NCI-H1092 (cell line): ENCODE data around the gene RPL18A.
"Not testable (repeated sequence)": the region's sequence is repeated elsewhere in the genome, so short reads cannot be mapped to it uniquely, and the experiment has no call there.

ENCODE experiments used
- DNase-seq: peaks from one replicate; lab custom pipeline; 2025; lab: John Stamatoyannopoulos, UW

RPL18A gene

DNA sequence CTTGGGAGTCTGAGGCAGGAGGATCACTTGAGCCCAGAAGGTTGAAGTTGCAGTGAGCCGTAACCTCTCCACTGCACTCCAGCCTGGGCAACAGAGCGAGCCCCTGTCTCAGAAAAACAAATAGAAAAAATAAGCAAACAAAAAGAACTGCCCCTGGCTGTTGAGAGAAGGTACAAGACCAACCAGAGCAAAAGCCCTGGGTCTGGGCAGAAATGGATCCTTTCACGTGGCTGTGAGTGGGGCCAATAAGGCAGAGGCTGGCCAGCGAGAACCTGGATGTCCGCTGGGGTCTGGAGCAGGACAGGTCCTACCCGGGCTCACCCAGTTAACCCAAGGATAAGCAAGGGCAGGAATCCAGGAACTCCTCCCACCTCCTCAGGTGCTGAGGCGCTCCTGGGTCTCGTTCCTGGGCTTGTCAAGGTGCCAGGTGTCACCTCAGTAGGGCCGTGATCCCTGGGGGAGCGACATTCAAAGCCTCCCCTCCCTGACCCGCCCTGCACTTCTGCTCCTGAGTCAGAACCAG lies 7.3 kb downstream of the RPL18A start:
- no peak for DNase-seq

DNA sequence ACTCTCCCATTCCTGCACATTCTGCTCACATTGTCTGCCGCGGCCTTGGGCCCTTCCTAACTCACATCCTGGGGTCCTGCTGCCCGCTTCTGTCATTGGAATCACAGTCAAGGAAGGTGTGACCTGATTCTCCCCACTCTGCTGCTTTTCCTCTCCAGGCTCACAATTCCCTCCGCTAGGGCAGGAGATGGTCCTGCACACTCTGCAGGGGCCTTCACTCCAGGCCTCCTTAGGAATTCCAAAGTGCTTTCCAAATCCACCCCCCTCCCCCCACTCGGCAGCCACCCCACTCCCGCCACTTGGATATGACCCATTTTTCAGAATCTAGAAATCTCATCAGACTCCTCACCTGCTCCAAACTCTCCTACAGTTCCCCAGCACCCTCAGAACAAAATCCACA lies 9.0 kb downstream of the RPL18A start:
- DNase-seq = no peak

DNA sequence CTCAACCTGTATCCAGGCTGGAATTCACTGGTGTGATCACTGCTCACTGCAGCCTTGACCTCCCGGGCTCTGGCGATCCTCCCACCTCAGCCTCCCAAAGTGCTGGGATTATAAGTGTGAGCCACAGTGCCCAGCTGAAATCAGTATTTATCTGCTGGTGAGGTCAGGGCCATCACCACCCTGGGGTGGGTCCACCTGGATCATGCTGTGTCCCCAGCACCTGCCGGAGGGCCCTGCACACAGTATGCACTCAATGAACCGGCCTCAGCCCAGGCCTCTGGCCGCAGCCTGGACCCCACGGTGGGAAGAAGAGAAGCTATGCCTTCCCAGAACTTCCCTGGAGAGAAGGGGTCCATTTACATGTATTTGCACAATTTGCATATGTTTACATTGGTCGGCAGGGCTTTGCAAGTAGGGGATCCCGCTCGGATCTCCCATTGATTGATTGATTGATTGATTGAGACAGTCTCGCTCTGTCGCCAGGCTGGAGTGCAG lies 9.5 kb downstream of the RPL18A start:
- no peak for DNase-seq

DNA sequence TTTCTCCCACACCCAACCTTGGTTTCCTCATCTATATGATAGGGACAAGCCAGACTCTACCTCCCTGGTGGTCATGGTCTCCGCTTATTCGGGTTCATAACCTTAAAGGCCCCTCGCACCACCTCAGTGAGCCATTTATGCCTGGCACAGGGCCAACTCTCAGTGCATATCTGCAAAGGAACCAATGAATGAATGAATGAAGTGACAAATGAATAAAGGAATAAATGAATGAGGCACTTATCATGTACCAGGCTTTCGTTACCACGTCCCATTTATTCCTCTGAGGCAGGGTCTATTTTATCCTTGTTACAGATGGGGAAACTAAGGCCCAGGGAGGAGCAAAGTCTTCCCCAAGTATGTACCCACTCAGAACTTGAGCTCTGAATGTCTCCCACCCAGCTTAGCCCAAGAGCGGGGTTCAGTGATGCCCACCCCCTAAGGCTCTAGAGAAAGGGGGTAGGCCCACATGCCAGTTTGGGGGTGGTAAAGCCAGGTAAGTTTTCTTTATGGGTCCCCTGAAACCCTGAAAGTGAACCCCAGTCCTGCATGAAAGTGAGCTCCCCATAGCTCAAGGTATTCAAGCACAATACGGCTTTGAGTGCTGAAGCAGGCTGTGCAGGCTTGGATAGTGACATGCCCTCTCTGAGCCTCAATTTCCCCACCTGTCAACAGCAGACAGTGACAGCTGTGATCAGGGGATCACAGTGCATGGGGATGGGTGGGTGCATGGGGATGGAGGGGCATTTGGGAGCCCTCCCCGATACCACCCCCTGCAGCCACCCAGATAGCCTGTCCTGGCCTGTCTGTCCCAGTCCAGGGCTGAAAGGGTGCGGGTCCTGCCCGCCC lies 11.5 kb downstream of the RPL18A start:
- DNase-seq = no peak

DNA sequence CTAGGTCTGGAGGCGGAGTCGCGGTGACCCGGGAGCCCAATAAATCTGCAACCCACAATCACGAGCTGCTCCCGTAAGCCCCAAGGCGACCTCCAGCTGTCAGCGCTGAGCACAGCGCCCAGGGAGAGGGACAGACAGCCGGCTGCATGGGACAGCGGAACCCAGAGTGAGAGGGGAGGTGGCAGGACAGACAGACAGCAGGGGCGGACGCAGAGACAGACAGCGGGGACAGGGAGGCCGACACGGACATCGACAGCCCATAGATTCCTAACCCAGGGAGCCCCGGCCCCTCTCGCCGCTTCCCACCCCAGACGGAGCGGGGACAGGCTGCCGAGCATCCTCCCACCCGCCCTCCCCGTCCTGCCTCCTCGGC lies 12.2 kb downstream of the RPL18A start, which contains the start of gene SLC5A5:
Gene SLC5A5, plus strand, starts transcription at position 68 of the 373 bp plus-strand sequence. CDS start 375 bp downstream, outside the sequence.
- no peak for DNase-seq

DNA sequence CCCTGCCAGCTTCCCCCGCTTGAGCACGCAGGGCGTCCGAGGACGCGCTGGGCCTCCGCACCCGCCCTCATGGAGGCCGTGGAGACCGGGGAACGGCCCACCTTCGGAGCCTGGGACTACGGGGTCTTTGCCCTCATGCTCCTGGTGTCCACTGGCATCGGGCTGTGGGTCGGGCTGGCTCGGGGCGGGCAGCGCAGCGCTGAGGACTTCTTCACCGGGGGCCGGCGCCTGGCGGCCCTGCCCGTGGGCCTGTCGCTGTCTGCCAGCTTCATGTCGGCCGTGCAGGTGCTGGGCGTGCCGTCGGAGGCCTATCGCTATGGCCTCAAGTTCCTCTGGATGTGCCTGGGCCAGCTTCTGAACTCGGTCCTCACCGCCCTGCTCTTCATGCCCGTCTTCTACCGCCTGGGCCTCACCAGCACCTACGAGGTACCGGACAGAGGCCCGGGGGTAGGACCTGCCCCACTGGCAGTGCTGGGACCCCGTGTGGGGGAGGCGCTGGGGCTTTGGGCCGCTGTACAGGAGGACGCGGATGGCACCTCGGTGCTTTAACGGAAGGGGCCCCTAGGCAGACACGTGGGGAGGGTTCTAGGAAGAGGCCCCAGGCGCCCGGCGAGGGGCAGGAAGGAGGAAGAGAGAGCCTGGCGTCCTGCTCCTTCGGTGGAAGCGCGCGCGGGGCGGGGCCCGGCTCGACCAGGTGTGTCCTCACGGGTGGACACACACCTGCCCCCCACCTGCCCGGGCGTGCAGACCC lies 12.7 kb downstream of the RPL18A start:
- no peak for DNase-seq

DNA sequence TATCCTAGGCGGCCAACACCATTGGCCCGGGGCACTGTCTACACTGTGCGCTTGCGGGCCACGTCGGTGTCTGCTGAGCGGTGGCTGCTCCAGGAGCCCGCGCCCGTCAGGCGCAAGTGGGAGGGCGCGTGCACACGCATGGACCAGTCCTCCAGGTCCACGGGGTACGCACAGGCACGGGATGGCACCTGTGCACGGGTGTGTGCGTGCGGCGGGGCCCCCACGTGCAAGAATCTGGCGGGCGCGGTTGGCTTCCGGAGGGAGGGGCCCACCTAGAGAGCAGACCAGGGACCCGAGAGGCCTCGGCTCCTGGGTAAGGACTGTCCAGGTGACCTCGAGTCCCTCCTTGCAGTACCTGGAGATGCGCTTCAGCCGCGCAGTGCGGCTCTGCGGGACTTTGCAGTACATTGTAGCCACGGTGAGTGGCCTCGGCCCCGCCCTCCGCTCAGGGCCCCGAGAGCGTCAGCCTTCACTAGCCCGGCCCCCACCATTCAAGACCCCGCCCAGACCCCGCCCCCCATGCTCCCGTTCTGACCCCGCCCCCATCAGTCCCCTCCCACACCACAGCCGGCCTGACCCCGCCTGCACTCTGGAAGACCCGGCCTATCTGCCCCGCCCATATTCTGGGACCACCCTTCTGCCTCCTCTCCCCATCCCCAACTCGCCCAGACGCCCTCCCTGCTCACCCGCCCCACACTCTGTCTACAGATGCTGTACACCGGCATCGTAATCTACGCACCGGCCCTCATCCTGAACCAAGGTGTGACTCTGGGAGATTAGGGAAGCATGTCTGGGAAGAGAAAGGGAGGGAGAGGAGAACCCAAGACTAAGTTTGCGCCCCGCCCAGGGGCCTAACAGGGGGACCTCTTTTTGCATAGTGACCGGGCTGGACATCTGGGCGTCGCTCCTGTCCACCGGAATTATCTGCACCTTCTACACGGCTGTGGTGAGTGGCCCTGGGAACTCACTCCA lies 14.4 kb downstream of the RPL18A start:
- DNase-seq = no peak

DNA sequence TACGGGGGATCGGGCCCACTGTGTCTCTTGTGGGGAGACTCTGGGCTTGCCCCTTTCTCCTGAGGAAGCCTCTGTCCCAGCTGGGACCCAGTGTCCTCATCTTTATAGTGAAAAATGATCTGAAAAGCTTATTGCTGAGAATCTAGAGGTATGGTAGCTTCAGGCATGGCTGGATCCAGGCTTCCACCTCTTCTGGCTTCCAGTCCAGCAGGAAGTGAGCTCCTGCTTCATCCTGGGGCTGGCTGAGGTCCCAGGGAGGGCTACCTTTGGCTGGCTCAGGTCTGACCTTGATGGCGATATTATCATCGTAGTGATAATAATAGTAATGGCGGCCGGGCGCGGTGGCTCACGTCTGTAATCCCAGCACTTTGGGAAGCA lies 15.0 kb downstream of the RPL18A start:
- no peak for DNase-seq

DNA sequence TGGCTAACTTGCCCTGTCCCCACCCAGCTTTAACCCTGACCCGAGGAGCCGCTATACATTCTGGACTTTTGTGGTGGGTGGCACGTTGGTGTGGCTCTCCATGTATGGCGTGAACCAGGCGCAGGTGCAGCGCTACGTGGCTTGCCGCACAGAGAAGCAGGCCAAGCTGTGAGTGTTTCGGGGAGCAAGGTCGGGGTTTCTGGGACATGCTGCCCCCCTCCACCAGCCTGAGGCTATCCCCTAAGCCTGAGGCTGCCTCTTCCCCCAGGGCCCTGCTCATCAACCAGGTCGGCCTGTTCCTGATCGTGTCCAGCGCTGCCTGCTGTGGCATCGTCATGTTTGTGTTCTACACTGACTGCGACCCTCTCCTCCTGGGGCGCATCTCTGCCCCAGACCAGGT lies 18.0 kb downstream of the RPL18A start:
- no peak for DNase-seq

DNA sequence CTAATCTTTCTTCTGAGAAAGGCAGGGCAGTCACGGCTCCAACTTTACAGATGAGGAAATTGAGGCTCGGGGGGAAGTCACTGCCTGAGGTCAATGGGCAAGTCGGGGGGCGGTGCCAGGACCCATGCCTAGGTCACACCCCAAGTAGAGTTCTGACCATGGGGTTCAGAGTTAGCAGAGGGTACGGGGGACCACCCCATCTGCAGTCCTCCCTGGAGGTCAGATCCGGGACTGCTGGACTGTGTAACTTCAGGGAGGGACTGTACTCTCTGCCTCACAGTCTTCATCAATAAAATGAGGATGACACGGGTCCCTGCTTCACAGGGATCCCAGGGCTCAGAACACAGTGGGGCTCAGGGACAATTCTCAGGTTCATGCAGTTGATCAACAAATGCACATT lies 19.8 kb downstream of the RPL18A start:
- DNase-seq = no peak

DNA sequence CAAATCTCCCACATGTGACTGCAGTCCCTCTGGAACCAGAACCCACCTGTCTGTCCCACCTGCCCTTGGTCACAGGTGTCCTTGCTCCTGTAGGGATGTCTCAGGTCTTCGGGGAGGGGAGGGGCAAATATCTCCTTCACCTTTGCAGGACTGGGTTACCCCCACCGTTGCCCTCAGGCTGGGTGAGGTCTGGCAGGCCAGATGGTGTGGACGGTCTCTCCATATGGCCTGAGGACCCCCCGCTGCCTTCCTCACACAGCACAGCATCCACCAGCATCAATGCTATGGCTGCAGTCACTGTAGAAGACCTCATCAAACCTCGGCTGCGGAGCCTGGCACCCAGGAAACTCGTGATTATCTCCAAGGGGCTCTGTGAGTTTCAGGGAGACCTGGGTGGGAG lies 22.0 kb downstream of the RPL18A start:
- DNase-seq = no peak

DNA sequence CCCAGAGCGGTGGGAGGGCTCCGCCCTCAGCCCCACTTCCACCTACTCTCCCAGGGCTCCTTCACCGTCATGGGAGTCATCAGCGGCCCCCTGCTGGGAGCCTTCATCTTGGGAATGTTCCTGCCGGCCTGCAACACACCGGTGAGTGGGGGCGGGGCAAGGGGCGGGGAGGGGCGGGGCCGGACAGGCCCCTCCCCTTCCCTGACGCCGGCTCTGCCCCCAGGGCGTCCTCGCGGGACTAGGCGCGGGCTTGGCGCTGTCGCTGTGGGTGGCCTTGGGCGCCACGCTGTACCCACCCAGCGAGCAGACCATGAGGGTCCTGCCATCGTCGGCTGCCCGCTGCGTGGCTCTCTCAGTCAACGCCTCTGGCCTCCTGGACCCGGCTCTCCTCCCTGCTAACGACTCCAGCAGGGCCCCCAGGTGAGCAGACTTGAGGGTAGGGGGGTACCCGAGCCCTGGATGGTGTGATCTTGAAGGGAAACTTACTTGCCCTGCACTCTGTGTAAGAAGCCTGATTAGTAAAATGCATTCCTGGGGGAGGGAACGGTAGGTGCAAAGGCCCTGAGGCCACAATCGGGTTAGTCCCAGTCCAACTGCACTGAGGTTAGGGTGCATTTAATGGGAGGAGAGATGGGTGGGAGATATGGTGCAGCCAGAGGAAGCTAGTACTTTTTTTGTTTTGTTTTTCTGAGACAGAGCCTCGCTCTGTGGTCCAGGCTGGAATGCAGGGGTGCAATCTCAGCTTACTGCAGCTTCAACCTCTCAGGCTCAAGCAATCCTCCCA lies 24.1 kb downstream of the RPL18A start:
- DNase-seq = no peak

DNA sequence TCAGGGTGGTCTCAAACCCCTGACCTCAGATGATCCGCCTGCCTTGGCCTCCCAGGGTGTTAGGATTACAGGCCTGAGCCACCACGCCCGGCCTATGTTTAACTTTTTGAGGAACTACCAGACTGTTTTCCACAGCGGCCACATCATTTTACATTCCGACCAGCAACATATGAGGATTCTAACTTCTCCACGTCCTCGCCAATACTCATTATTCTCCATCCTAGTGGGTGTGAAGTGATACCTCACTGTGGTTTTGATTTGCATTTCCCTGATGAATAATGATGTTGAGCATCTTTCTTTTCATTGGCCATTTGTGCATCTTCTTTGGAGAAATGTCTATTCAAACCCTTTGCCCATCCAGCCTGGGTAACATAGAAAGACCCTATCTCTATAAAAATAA lies 26.8 kb downstream of the RPL18A start:
- DNase-seq = no peak

DNA sequence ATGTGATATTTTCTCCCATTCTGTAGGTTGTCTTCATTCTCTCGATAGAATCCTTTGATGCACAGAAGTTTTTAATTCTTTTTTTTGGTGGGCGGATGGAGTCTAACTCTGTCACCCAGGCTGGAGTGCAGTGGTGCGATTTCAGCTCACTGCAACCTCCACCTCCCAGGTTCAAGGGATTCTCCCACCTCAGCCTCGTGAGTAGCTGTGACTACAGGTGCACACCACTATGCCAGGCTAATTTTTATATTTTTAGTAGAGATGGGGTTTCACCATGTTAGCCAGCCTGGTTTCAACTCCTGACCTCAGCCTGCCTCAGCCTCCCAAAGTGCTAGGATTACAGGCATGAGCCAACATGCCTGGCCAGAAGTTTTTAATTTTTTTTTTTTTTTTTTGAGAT lies 27.5 kb downstream of the RPL18A start:
- DNase-seq = not testable (repeated sequence)

DNA sequence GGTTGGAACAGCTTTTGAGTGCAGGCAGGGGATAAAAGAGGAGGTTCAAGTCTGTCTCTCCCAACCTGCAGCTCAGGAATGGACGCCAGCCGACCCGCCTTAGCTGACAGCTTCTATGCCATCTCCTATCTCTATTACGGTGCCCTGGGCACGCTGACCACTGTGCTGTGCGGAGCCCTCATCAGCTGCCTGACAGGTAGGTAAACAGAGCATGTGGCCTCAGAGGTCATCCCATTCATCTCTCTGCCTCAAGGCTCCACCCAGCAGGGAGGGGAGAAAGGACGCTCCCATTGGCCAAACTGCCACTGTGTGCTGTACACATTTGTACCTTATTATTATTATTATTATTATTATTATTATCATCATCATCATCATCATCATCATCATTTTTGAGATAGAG lies 28.6 kb downstream of the RPL18A start:
- no peak for DNase-seq

DNA sequence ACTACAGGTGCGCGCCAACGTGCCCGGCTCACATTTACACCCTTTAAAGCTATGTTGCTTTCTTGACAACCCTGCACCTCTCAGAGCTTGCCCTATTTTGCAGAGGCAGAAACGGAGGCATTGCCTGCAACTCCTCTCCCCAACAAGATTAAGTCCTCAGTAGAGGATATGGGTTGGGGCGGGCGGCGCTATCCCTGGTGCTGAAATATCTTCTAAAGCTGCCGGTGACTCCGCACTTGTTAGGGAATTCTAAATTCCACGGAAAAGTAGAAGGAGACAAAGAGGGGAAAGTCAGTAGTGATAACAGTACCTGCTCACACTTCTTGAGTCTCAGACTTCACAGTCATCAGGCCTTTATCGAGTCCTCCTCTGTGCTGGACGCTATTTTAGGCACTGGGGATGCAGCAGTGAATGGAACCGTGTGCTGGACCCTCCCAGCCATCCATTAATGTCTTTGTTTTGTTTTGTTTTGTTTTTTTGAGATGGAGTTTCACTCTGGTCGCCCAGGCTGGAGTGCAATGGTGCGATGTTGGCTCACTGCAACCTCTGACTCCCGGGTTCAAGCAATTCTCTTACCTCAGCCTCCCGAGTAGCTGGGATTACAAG lies 30.0 kb downstream of the RPL18A start:
- no peak for DNase-seq

DNA sequence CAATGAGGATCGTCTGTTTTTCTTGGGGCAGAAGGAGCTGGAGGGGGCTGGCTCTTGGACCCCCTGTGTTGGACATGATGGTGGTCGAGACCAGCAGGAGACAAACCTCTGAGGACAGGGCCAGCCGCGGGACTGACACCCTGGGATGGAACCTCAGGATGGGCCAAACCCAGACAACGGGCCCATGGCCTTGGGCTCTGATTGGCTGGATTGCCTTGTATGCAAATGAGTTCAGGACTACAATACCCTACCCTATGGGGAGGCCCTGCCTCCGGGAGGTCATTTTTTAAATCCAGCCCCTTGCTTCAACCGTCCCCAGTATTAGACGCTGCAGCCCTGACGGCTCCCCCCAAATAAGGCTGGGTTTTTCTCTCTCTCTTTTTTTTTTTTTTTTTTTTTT lies 34.1 kb downstream of the RPL18A start:
- no peak for DNase-seq

DNA sequence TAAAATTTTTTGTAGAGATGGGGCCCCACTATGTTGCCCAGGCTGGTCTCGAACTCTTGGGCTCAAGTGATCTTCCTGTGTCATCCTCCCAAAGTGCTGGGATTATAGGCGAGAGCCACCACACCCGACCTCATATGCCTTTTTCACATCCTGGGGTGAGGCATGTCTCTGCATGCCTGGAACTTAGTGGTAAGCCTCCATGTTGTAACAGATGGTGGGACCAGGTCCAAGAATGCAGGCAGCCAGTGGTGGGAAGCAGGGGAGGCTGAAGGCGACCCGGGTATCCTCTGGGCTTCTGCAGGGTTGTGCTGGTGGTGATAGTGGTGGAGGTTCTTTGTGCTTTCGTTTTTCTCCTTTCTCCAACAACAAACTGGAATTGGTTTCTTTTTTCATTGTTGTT lies 43.0 kb downstream of the RPL18A start:
- no peak for DNase-seq

DNA sequence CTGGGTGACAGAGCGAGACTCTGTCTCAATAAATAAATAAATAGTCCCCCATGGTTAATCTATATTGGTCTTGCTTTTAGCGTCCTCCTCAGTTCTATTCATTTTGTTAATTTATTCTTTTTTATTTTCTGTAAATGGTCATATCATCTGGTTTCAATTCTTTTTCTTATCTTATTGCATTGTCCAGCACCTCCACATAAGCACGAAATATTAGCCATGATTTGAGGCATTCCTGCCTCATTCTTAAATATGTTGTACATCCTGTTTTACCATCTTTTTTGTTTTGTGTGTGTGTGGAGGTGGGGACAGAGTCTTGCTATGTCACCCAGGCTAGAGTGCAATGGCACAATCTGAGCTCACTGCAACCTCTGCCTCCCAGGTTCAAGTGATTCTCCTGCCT lies 48.5 kb downstream of the RPL18A start:
- no peak for DNase-seq

DNA sequence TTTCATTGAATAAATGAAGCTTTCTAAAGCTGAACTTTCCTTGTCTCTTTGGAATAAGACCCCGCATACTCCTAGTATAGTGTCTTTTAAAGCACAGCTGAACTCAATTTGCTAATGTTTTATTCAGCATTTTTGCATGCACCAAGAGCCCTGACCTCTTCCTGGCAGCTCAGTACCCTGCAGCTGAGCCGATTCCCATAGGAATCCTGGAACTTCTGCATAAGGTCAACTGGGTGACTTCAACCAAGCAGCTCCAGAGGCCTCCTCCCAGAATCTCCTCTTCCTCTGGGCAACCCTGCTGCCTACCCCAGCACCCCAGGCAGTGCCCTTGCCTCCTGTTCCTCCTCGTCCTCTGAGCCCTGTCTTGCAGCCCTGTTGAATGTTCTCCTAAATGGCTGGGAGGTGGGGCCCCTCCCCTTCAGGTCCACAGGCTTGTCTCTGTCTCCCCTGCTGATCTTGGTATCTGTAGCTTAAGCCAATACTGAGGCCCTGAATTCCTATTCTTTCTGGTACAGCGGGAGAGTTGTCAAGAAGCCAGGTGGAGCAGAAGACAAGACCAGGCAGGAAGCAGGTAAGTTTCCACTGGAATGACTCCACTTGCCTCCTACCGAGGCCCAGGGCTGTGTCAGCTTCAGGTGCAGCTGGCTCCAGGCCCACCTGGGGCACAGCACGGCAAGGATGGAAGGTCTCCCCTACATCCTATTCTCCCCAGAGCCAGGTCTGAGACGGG lies 49.5 kb downstream of the RPL18A start:
- no peak for DNase-seq
